IMR-90 (cell line): ENCODE measurements around the gene AAMDC. TPM values are rescaled to one million over a fixed set of nuclear protein-coding genes. Genes with fewer than 3 reads are reported as not detected.
A peak's percentile ranks its signal among the peaks of the same experiment; 100 is the strongest.

Experiments used
- ATAC-seq: fragments of 200-7000 bp; cut with Tn5 transposase; 2 replicates; pipeline ENCODE4 v1.9.1; 2020; ENCODE audit warnings: low read depth, mild to moderate bottlenecking, moderate library complexity
- BruUV-seq: library from RNA; stranded (reverse); fragments of 400-500 nt; replicated peaks from 2 replicates; lab custom pipeline; 2021; lab: Mats Ljungman, UMichigan
- CTCF ChIA-PET: fragments of 300-600 bp; formaldehyde crosslinking; extraction: SDS; loops from one replicate; lab custom pipeline; 2021; ENCODE audit warnings: antibody characterized with exemption; lab: Yijun Ruan, JAX
- POLR2A ChIA-PET: fragments of 300-600 bp; sonication (Branson Sonifier 250); formaldehyde crosslinking; loops from one replicate; lab custom pipeline; 2022; ENCODE audit warnings: antibody characterized with exemption; ENCODE audit not compliant: unreplicated experiment; lab: Charles Lee
- DNase-seq: peaks from one replicate; pipeline ENCODE4 v3.0.0; 2013
- H2AFZ ChIP-seq: replicated peaks from 2 replicates; pipeline ENCODE3; 2013; ENCODE audit warnings: low read length, mild to moderate bottlenecking; ENCODE audit not compliant: poor library complexity
- H2AK5ac ChIP-seq: 2 replicates; pipeline ENCODE4 v1.6.1; 2013; ENCODE audit warnings: low read depth, low read length, inconsistent platforms
- H2AK9ac ChIP-seq: replicated peaks from 2 replicates; pipeline ENCODE3; 2013; ENCODE audit warnings: mild to moderate bottlenecking, low read depth, low read length, moderate library complexity; ENCODE audit not compliant: poor library complexity
- H2BK120ac ChIP-seq: 2 replicates; pipeline ENCODE4 v1.6.1; 2013; ENCODE audit warnings: low read depth, low read length, inconsistent platforms
- H2BK15ac ChIP-seq: 3 replicates; pipeline ENCODE4 v1.6.1; 2013; ENCODE audit warnings: low read depth, low read length, inconsistent platforms
- H2BK20ac ChIP-seq: 2 replicates; pipeline ENCODE4 v1.6.1; 2013; ENCODE audit warnings: low read depth, mild to moderate bottlenecking, inconsistent platforms, low read length, moderate library complexity
- H2BK5ac ChIP-seq: 2 replicates; pipeline ENCODE4 v1.6.1; 2013; ENCODE audit warnings: mild to moderate bottlenecking, low read depth, low read length, inconsistent platforms; ENCODE audit not compliant: poor library complexity, severe bottlenecking
- H3K14ac ChIP-seq: replicated peaks from 2 replicates; pipeline ENCODE4 v1.6.1; 2013; ENCODE audit warnings: low read depth, low read length, inconsistent platforms
- H3K18ac ChIP-seq: 2 replicates; pipeline ENCODE4 v1.6.1; 2013; ENCODE audit warnings: low read depth, low read length, control low read depth
- H3K23ac ChIP-seq: 2 replicates; pipeline ENCODE4 v1.6.1; 2013; ENCODE audit warnings: low read depth, low read length, inconsistent platforms
- H3K27ac ChIP-seq: 2 replicates; pipeline ENCODE4 v1.5.1; 2013; ENCODE audit warnings: mild to moderate bottlenecking, control low read depth, low read length; ENCODE audit not compliant: insufficient read depth
- H3K27me3 ChIP-seq: 2 replicates; pipeline ENCODE4 v1.6.1; 2013; ENCODE audit warnings: low read length; ENCODE audit not compliant: control insufficient read depth, insufficient read depth
- H3K36me3 ChIP-seq: 2 replicates; pipeline ENCODE4 v1.6.1; 2013; ENCODE audit warnings: low read length, mixed read lengths; ENCODE audit not compliant: control insufficient read depth, insufficient read depth
- H3K4ac ChIP-seq: 2 replicates; pipeline ENCODE4 v1.6.1; 2013; ENCODE audit warnings: low read depth, low read length, inconsistent platforms
- H3K4me1 ChIP-seq: 2 replicates; pipeline ENCODE4 v1.6.1; 2013; ENCODE audit warnings: low read length, mixed read lengths; ENCODE audit not compliant: control insufficient read depth, insufficient read depth
- H3K4me2 ChIP-seq: 2 replicates; pipeline ENCODE4 v1.6.1; 2013; ENCODE audit warnings: low read depth, mild to moderate bottlenecking, control low read depth, low read length, moderate library complexity
- H3K4me3 ChIP-seq: 2 replicates; pipeline ENCODE4 v1.5.1; 2013; ENCODE audit warnings: low read depth, mild to moderate bottlenecking, control low read depth, low read length, moderate library complexity; ENCODE audit not compliant: insufficient read depth
- H3K56ac ChIP-seq: 2 replicates; pipeline ENCODE4 v1.6.1; 2013; ENCODE audit warnings: low read length, inconsistent platforms; ENCODE audit not compliant: insufficient read depth; ENCODE audit errors: extremely low read depth
- H3K79me1 ChIP-seq, 2 experiments: 2 replicates each; pipeline ENCODE4 v1.6.1; 2013; ENCODE audit warnings: low read length in 2 of 2, inconsistent platforms in 1 of 2, low read depth in 1 of 2
- H3K9ac ChIP-seq: 2 replicates; pipeline ENCODE4 v1.6.1; 2013; ENCODE audit warnings: low read depth, low read length, control low read depth
- H3K9me1 ChIP-seq: 2 replicates; pipeline ENCODE4 v1.6.1; 2013; ENCODE audit warnings: low read length, inconsistent platforms; ENCODE audit not compliant: insufficient read depth
- H3K9me3 ChIP-seq: 2 replicates; pipeline ENCODE4 v1.6.1; 2013; ENCODE audit warnings: low read length; ENCODE audit not compliant: control insufficient read depth, insufficient read depth
- H4K20me1 ChIP-seq: 2 replicates; pipeline ENCODE4 v1.6.1; 2013; ENCODE audit warnings: low read length, inconsistent platforms; ENCODE audit not compliant: insufficient read depth
- H4K5ac ChIP-seq: 2 replicates; pipeline ENCODE4 v1.6.1; 2013; ENCODE audit warnings: mild to moderate bottlenecking, low read depth, low read length, control low read depth
- H4K8ac ChIP-seq, 2 experiments: 2 replicates each; pipeline ENCODE4 v1.6.1; 2013; ENCODE audit warnings: low read depth in 2 of 2, low read length in 2 of 2, control low read depth in 1 of 2, inconsistent platforms in 1 of 2
- H4K91ac ChIP-seq: 2 replicates; pipeline ENCODE4 v1.6.1; 2013; ENCODE audit warnings: low read depth, low read length, inconsistent platforms; ENCODE audit not compliant: insufficient read depth
- CEBPB ChIP-seq: IDR thresholded peaks from 2 replicates; pipeline ENCODE4 v1.6.1; 2012; ENCODE audit warnings: low read depth, low read length, improper control_type of control experiment
- FOS ChIP-seq: fragments of 150-350 bp; IDR thresholded peaks from 2 replicates; pipeline ENCODE4 v1.6.1; 2016; ENCODE audit warnings: low read depth, low read length
- MAFK ChIP-seq: IDR thresholded peaks from 2 replicates; pipeline ENCODE4 v1.6.1; 2012; ENCODE audit warnings: low read depth, low read length, improper control_type of control experiment
- MAZ ChIP-seq: IDR thresholded peaks from 2 replicates; pipeline ENCODE4 v1.6.1; 2012; ENCODE audit warnings: low read depth, mild to moderate bottlenecking, low read length, improper control_type of control experiment, moderate library complexity, borderline replicate concordance
- RAD21 ChIP-seq: IDR thresholded peaks from 2 replicates; pipeline ENCODE4 v1.6.1; 2012; ENCODE audit warnings: low read length, improper control_type of control experiment
- RCOR1 ChIP-seq: IDR thresholded peaks from 2 replicates; pipeline ENCODE4 v1.6.1; 2012; ENCODE audit warnings: mild to moderate bottlenecking, low read length, improper control_type of control experiment; ENCODE audit not compliant: insufficient replicate concordance
- SMC3 ChIP-seq: fragments of 150-350 bp; IDR thresholded peaks from 2 replicates; pipeline ENCODE4 v1.6.1; 2016; ENCODE audit warnings: low read depth, mild to moderate bottlenecking, antibody characterized with exemption, low read length, moderate library complexity
- WGBS, 2 experiments: methylation state at CpG; one replicate each; pipeline versions ENCODE4 v1.1.5 to v1.1.7; 2013; ENCODE audit warnings: missing lambda C conversion rate in 2 of 2; ENCODE audit not compliant: insufficient read length in 1 of 2; ENCODE audit errors: extremely low coverage in 2 of 2; 5-methylcytosine and 5-hydroxymethylcytosine counted together
- dilution Hi-C: fragments of 300-500 bp; cut with HindIII; formaldehyde crosslinking; loops from one replicate; pipeline ENCODE4 v1.14.3; 2018; ENCODE audit warnings: low sequenced_read_pairs; ENCODE audit not compliant: unreplicated experiment
- in situ Hi-C: fragments of 300-500 bp; cut with MboI; formaldehyde crosslinking; loops from 3 replicates; pipeline ENCODE4 v1.14.3; 2019; ENCODE audit warnings: low sequenced_read_pairs, inconsistent platforms, mixed read lengths
- intact Hi-C: fragments of 100-400 bp; cut with micrococcal nuclease; formaldehyde crosslinking; loops from 2 replicates; pipeline ENCODE4 v1.10.0; 2022
- polyA plus RNA-seq, 3 experiments: library from polyadenylated mRNA; depleted of rRNA; stranded (reverse); fragments of >200 nt; gene quantifications; 2 replicates each; pipeline ENCODE4 v1.2.3, GENCODE V29; 2012; ENCODE audit warnings: low replicate concordance in 1 of 3
- total RNA-seq: library from RNA; depleted of rRNA; stranded (reverse); fragments of >200 nt; gene quantifications from 2 replicates; pipeline ENCODE4 v1.2.3, GENCODE V29; 2012

Gene AAMDC
- total and polyA plus RNA-seq, 2 of the 4 experiments (the other 2 are of a cell fraction): 15.8 to 47.6 TPM

DNA sequence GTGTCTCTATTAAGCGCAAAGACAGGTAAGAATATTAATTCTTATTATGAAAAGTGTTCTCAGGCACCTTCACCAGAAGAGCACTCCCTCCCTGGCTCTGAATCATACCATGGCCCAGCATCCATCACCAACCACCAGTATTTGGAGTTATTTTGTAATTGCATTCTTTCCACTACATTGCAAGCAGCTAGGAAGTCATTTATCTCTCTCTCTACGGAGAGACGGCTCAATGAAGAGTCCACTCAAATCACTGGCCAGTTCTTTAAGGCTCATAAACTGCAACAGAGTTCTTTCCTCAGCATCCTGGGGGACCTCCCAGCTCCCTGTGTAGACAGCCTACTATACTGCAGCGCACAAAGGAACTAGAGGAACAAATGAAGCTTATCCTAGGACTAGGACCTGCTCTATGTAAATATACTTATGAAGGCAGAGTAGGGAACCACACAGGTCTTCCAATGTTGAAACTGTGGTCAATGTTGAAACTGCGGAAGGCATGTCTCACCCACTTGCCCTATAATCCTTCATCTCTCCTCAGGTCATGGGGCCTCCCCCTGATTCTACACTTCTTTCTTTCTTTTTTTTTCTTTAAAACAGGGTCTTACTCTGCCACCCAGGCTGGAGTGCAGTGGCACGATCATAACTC lies 63.4 kb downstream of the AAMDC start:
- 100% methylated on average over 1 of the region's 6 CpGs; no CpG with 5 or more reads in 1 of the 2 experiments for WGBS, 2 experiments
- Histone ChIP-seq H4K8ac (peak overlapping the region in 1 of 2 experiments; percentile 53; a peak in 2 of 4 replicates), H3K27ac (peak overlapping the region; percentile 49), H2BK15ac (peak overlapping the region; percentile 4; the same call in 1 of the 3 replicates), H2BK20ac (peak overlapping the region; percentile 58; the same call in 1 of the 2 replicates), H4K5ac (no peak overlapping the region), H3K79me1 (peaks cover 0 to 21% of the 10 kb centered on the region in 2 experiments; a peak in 3 of 4 replicates), H4K20me1 (peaks cover 5% of the 10 kb centered on the region; the same call in 1 of the 2 replicates), H3K56ac (no peak overlapping the region), H3K36me3 (peaks cover 13% of the 10 kb centered on the region), H2AK9ac (no peak overlapping the region), H2BK120ac (peak overlapping the region; percentile 41; the same call in 1 of the 2 replicates), H3K9ac (no peak overlapping the region), H3K14ac (peak overlapping the region; percentile 40; the same call in 1 of the 2 replicates), H2AFZ (no peak overlapping the region), H3K4me3 (no peak overlapping the region), H3K9me1 (peaks cover 18% of the 10 kb centered on the region), H3K27me3 (no peaks in the 10 kb centered on the region), H3K4me1 (peaks cover 10% of the 10 kb centered on the region), H2BK5ac (peak overlapping the region; percentile 74), H3K9me3 (no peaks in the 10 kb centered on the region), H3K18ac (peak overlapping the region; percentile 5; the same call in 1 of the 2 replicates), H4K91ac (0 out of 2 replicates have a peak overlapping the region, but pooled peaks have one; percentile 9), H3K23ac (peak overlapping the region; percentile 77), H2AK5ac (peak overlapping the region; percentile 76), H3K4me2 (peak overlapping the region; percentile 37; the same call in 1 of the 2 replicates), H3K4ac (peak overlapping the region; percentile 51)
- TF ChIP-seq RCOR1 (no peak), CEBPB (peak; percentile 75), RAD21 (no peak), MAZ (peak; percentile 48; the same call in 1 of the 2 replicates), MAFK (no peak), SMC3 (no peak), FOS (peak; percentile 27; the same call in 1 of the 2 replicates)
- dilution Hi-C loops: no loop called here
- intact Hi-C loops: no loop called here
- ChIA-PET CTCF (no interaction called here), POLR2A (no interaction called here)
- in situ Hi-C loops: no loop called here
- BruUV-seq: no TSS peak
- peak; percentile 93 for ATAC-seq
- DNase-seq: peak; percentile 85
